PFSK-1 (cell line): ENCODE results near the gene SERPINA9.

Experiments
- FOXP2 ChIP-seq: optimal IDR thresholded peaks from 2 replicates; pipeline ENCODE3; 2011; ENCODE audit warnings: borderline replicate concordance, control low read depth, inconsistent platforms; ENCODE audit not compliant: insufficient read depth; ENCODE audit errors: extremely low read length, extremely low read depth
- POLR2AphosphoS5 ChIP-seq: IDR thresholded peaks from 2 replicates; pipeline ENCODE4 v1.6.1; 2012; ENCODE audit warnings: low read depth, mild to moderate bottlenecking, control low read depth, low read length, moderate library complexity
- REST ChIP-seq, 2 experiments: IDR thresholded peaks; 2 replicates each; pipeline versions ENCODE4 v1.6.1 to v1.8.0; 2011 to 2012; ENCODE audit warnings: low read depth in 2 of 2, low read length in 2 of 2, control low read depth in 1 of 2, inconsistent platforms in 1 of 2, mild to moderate bottlenecking in 1 of 2, moderate library complexity in 1 of 2; ENCODE audit not compliant: insufficient read depth in 1 of 2
- SIN3A ChIP-seq: IDR thresholded peaks from 2 replicates; pipeline ENCODE4 v1.6.1; 2012; ENCODE audit warnings: mild to moderate bottlenecking, low read length, moderate library complexity, borderline replicate concordance; ENCODE audit not compliant: insufficient read depth
- TAF1 ChIP-seq: IDR thresholded peaks from 2 replicates; pipeline ENCODE4 v1.6.1; 2012; ENCODE audit warnings: low read length, control low read depth, borderline replicate concordance; ENCODE audit not compliant: insufficient read depth

DNA sequence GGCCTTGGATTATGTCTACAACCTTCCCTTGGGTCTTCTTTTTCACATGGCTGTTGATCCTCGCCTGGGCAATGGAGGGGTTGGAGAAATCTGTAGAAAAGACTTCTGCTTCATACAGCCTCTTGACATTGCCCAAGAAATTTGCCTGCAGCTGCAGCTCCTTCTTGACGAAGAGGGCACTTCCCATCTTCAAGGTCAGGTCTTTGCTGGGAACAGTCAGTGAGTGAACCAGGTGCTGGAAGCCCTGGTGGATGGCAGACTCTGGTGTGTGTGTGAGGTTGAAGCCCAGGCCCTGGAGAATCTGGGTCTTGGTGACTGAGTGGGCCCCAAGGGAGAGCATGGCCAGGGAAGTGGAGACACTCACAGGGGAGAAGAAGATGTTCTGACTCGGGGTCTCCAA is 6.7 kb downstream of the SERPINA9 start:
- TF ChIP-seq POLR2AphosphoS5 (no peak), SIN3A (no peak), TAF1 (no peak), REST (IDR thresholded peaks at IDR 0.05; ENCODE audit: insufficient read depth in 1 of 2, low read depth in 2 of 2, low read length in 2 of 2) (no peak), FOXP2 (no peak)
